Measurements from ENCODE around the gene NAMPT.

- TF ChIP-seq EZH2 (IDR thresholded peaks at IDR 0.05), result no peak
- TF ChIP-seq POLR2AphosphoS5 (IDR thresholded peaks at IDR 0.05; ENCODE audit: borderline replicate concordance, low read depth, low read length), result no peak
- TF ChIP-seq FOXP2 (optimal IDR thresholded peaks at IDR 0.05; ENCODE audit: control extremely low read depth, extremely low read length, insufficient read depth), result no peak
These were observed 30.2 kb downstream of the NAMPT start for GRCh38 chr7:106254525-106255116.

All from SK-N-MC (cell line).